Measurements from ENCODE around the gene P3H1. TPM values are rescaled to one million over a fixed set of nuclear protein-coding genes. Genes with fewer than 3 reads are reported as not detected.
A peak's percentile ranks its signal among the peaks of the same experiment; 100 is the strongest.

P3H1 gene
- total RNA-seq, 1 experiment from 2014 or later, result 28.3 TPM

GRCh38 chr1:42773420-42773819 is 6.6 kb upstream of the P3H1 start:
- CTCF ChIA-PET, result no interaction called here
- intact Hi-C loops (cut with micrococcal nuclease), result no loop called here

GRCh38 chr1:42769811-42770210 is 3.0 kb upstream of the P3H1 start:
- Histone ChIP-seq H3K4me1 (ENCODE audit: insufficient read depth, low read length) (peaks cover 21% of the 10 kb centered on the region), H3K9me3 (ENCODE audit: low read length) (no peaks in the 10 kb centered on the region), H2AFZ (ENCODE audit: low read length) (no peak overlapping the region), H3K27ac (ENCODE audit: low read length) (no peak overlapping the region), H3K9ac (ENCODE audit: low read length) (no peak overlapping the region), H3K36me3 (ENCODE audit: low read depth, low read length) (peaks cover 8% of the 10 kb centered on the region; the same call in 1 of the 2 replicates), H3K4me3 (ENCODE audit: low read length) (no peak overlapping the region), H3K4me2 (ENCODE audit: low read length) (no peak overlapping the region), H3F3A (ENCODE audit: low read length, unreplicated experiment) (no peaks in the 10 kb centered on the region), H4K20me1 (ENCODE audit: low read length) (peaks cover 1% of the 10 kb centered on the region; the same call in 1 of the 2 replicates), H3K9me2 (replicated peaks; ENCODE audit: low read length) (no peaks in the 10 kb centered on the region), H3K27me3 (ENCODE audit: low read length) (no peaks in the 10 kb centered on the region), H3K79me2 (ENCODE audit: low read length) (peaks cover 75% of the 10 kb centered on the region)
- no TSS peak for BruUV-seq (replicated peaks)
- TF ChIP-seq EZH2 (IDR thresholded peaks at IDR 0.05; ENCODE audit: low read length, unreplicated experiment) (no peak), CTCF (conservative IDR thresholded peaks at IDR 0.05; ENCODE audit: low read depth, low read length) (no peak), EZH2phosphoT487 (IDR thresholded peaks at IDR 0.05; ENCODE audit: borderline replicate concordance, low read length) (no peak)
- ChIA-PET POLR2A (ENCODE audit: unreplicated experiment) (no interaction called here), CTCF (no interaction called here)
- DNase-seq, result no peak
- no peak for ATAC-seq
- intact Hi-C loops (cut with micrococcal nuclease), result loop anchor here (5.0 to 10.0 kb wide), 3 partner anchors 47 to 435 kb away; partner anchors contain the start of genes ERMAP, FOXJ3 and SVBP

More at GRCh38 chr1:42773420-42773819, 6.6 kb upstream of the P3H1 start:
- H3F3A ChIP-seq (ENCODE audit: low read length, unreplicated experiment), result no peaks in the 10 kb centered on the region
- DNase-seq, result no peak
- H3K27me3 ChIP-seq (ENCODE audit: low read length), result no peaks in the 10 kb centered on the region
- TF ChIP-seq EZH2phosphoT487 (IDR thresholded peaks at IDR 0.05; ENCODE audit: borderline replicate concordance, low read length) (no peak), EZH2 (IDR thresholded peaks at IDR 0.05; ENCODE audit: low read length, unreplicated experiment) (no peak), CTCF (conservative IDR thresholded peaks at IDR 0.05; ENCODE audit: low read depth, low read length) (no peak)
- no peak overlapping the region for H2AFZ ChIP-seq (ENCODE audit: low read length)
- H3K9me3 ChIP-seq (ENCODE audit: low read length), result no peaks in the 10 kb centered on the region
- no peak overlapping the region for H3K4me3 ChIP-seq (ENCODE audit: low read length)
- H4K20me1 ChIP-seq (ENCODE audit: low read length), result no peaks in the 10 kb centered on the region
- peaks cover 44% of the 10 kb centered on the region for H3K79me2 ChIP-seq (ENCODE audit: low read length)
- POLR2A ChIA-PET (ENCODE audit: unreplicated experiment), result interaction anchor here (0.6 kb wide), 1 partner anchor 235 kb away, joined by 8 read pairs; no protein-coding TSS in a partner anchor
- ATAC-seq, result no peak
- H3K9ac ChIP-seq (ENCODE audit: low read length), result no peak overlapping the region
- H3K4me1 ChIP-seq (ENCODE audit: insufficient read depth, low read length), result peaks cover 3% of the 10 kb centered on the region
- H3K9me2 ChIP-seq (replicated peaks; ENCODE audit: low read length), result no peaks in the 10 kb centered on the region
- no peak overlapping the region for H3K27ac ChIP-seq (ENCODE audit: low read length)
- H3K4me2 ChIP-seq (ENCODE audit: low read length), result no peak overlapping the region
- peaks cover 29% of the 10 kb centered on the region for H3K36me3 ChIP-seq (ENCODE audit: low read depth, low read length)
- BruUV-seq (replicated peaks), result no TSS peak

GRCh38 chr1:42768172-42768571 is 1.3 kb upstream of the P3H1 start:
- Histone ChIP-seq H3K36me3 (ENCODE audit: low read depth, low read length) (peaks cover 3% of the 10 kb centered on the region; the same call in 1 of the 2 replicates), H3K9me2 (replicated peaks; ENCODE audit: low read length) (no peaks in the 10 kb centered on the region), H3K9ac (ENCODE audit: low read length) (peak overlapping the region; percentile 93), H3K4me3 (ENCODE audit: low read length) (peak overlapping the region; percentile 89), H4K20me1 (ENCODE audit: low read length) (peaks cover 6% of the 10 kb centered on the region; the same call in 1 of the 2 replicates), H3K4me2 (ENCODE audit: low read length) (peak overlapping the region; percentile 93), H2AFZ (ENCODE audit: low read length) (no peak overlapping the region), H3K79me2 (ENCODE audit: low read length) (peaks cover 79% of the 10 kb centered on the region), H3K27me3 (ENCODE audit: low read length) (no peaks in the 10 kb centered on the region), H3F3A (ENCODE audit: low read length, unreplicated experiment) (no peaks in the 10 kb centered on the region), H3K9me3 (ENCODE audit: low read length) (no peaks in the 10 kb centered on the region), H3K4me1 (ENCODE audit: insufficient read depth, low read length) (peaks cover 22% of the 10 kb centered on the region), H3K27ac (ENCODE audit: low read length) (no peak overlapping the region)
- ATAC-seq, result no peak
- TF ChIP-seq EZH2 (IDR thresholded peaks at IDR 0.05; ENCODE audit: low read length, unreplicated experiment) (no peak), EZH2phosphoT487 (IDR thresholded peaks at IDR 0.05; ENCODE audit: borderline replicate concordance, low read length) (no peak), CTCF (conservative IDR thresholded peaks at IDR 0.05; ENCODE audit: low read depth, low read length) (no peak)
- CTCF ChIA-PET, result no interaction called here
- no peak for DNase-seq
- TSS peak; percentile 55 for BruUV-seq (replicated peaks)
- intact Hi-C loops (cut with micrococcal nuclease), result loop anchor here (5.0 to 10.0 kb wide), 3 partner anchors 49 to 433 kb away; partner anchors contain the start of genes ERMAP, FOXJ3 and SVBP
- POLR2A ChIA-PET (ENCODE audit: unreplicated experiment), result interaction anchor here (0.6 kb wide), 1 partner anchor 1093 kb away, joined by 3 read pairs; no protein-coding TSS in a partner anchor
